GM23338 (cell line): ENCODE data around the gene C7orf25. TPM values are rescaled to one million over a fixed set of nuclear protein-coding genes. Genes with fewer than 3 reads are reported as not detected.

ENCODE experiments used
- ATAC-seq: fragments of 200-7000 bp; cut with Tn5 transposase; 3 replicates; pipeline ENCODE4 v1.9.1; 2020
- DNase-seq: peaks from one replicate; pipeline ENCODE4 v3.0.0-alpha.2; 2015; ENCODE audit warnings: low spot score
- H2AFZ ChIP-seq: fragments of 200-600 bp; sonication (generic); 2 replicates; pipeline ENCODE4 v1.8.0; 2016; ENCODE audit warnings: antibody characterized with exemption, mild to moderate bottlenecking, moderate library complexity
- H3F3A ChIP-seq: fragments of 200-600 bp; sonication (generic); replicated peaks from 2 replicates; pipeline ENCODE4 v1.8.0; 2017; ENCODE audit warnings: antibody characterized with exemption, mixed run types, low read depth
- H3K27ac ChIP-seq: fragments of 200-600 bp; sonication (generic); 2 replicates; pipeline ENCODE4 v1.6.1; 2016; ENCODE audit warnings: low read depth
- H3K27me3 ChIP-seq: fragments of 200-600 bp; sonication (generic); 2 replicates; pipeline ENCODE4 v1.8.0; 2016; ENCODE audit warnings: mild to moderate bottlenecking, mixed run types, moderate library complexity; ENCODE audit not compliant: insufficient read depth
- H3K36me3 ChIP-seq: fragments of 200-600 bp; sonication (generic); 2 replicates; pipeline ENCODE4 v1.8.0; 2016; ENCODE audit warnings: mild to moderate bottlenecking; ENCODE audit not compliant: insufficient read depth
- H3K4me1 ChIP-seq: fragments of 200-600 bp; sonication (generic); 2 replicates; pipeline ENCODE4 v1.8.0; 2016; ENCODE audit warnings: mild to moderate bottlenecking, moderate library complexity; ENCODE audit not compliant: insufficient read depth
- H3K4me2 ChIP-seq: fragments of 200-600 bp; sonication (generic); 2 replicates; pipeline ENCODE4 v1.7.1; 2017; ENCODE audit warnings: mixed run types
- H3K4me3 ChIP-seq: fragments of 200-600 bp; sonication (generic); 2 replicates; pipeline ENCODE4 v1.6.1; 2016; ENCODE audit warnings: mixed run types
- H3K79me2 ChIP-seq: fragments of 200-600 bp; sonication (generic); replicated peaks from 2 replicates; pipeline ENCODE4 v1.8.0; 2017; ENCODE audit warnings: mild to moderate bottlenecking; ENCODE audit not compliant: insufficient read depth
- H3K9me2 ChIP-seq: fragments of 200-600 bp; sonication (generic); 2 replicates; pipeline ENCODE4 v1.8.0; 2017; ENCODE audit not compliant: insufficient read depth
- H4K20me1 ChIP-seq: fragments of 200-600 bp; sonication (generic); replicated peaks from 2 replicates; pipeline ENCODE4 v1.8.0; 2017; ENCODE audit warnings: mild to moderate bottlenecking; ENCODE audit not compliant: insufficient read depth
- H3K27ac Mint-ChIP-seq: 2 replicates; pipeline ENCODE4 v1.8.0; 2020; ENCODE audit warnings: inconsistent platforms, mild to moderate bottlenecking, moderate library complexity, mixed read lengths
- H3K27me3 Mint-ChIP-seq: 3 replicates; pipeline ENCODE4 v1.8.0; 2022; ENCODE audit warnings: low read depth, mild to moderate bottlenecking, moderate library complexity, mixed read lengths, inconsistent platforms; ENCODE audit not compliant: insufficient read depth, poor library complexity
- H3K36me3 Mint-ChIP-seq: 3 replicates; pipeline ENCODE4 v1.8.0; 2021; ENCODE audit warnings: low read depth, mild to moderate bottlenecking, inconsistent platforms, moderate library complexity, mixed read lengths
- H3K4me1 Mint-ChIP-seq: 3 replicates; pipeline ENCODE4 v1.8.0; 2020; ENCODE audit warnings: mild to moderate bottlenecking, inconsistent platforms, mixed read lengths
- H3K4me3 Mint-ChIP-seq: 3 replicates; pipeline ENCODE4 v1.8.0; 2021; ENCODE audit warnings: moderate library complexity, mild to moderate bottlenecking, inconsistent platforms, mixed read lengths
- H3K9me3 Mint-ChIP-seq: 3 replicates; pipeline ENCODE4 v1.8.0; 2020; ENCODE audit warnings: moderate library complexity, mild to moderate bottlenecking, inconsistent platforms, mixed read lengths
- CREB1 ChIP-seq: fragments of 250-450 bp; sonication (Bioruptor Pico); IDR thresholded peaks from 2 replicates; pipeline ENCODE4 v1.5.0; 2020; ENCODE audit warnings: low read depth, mild to moderate bottlenecking, moderate library complexity
- EZH2 ChIP-seq: fragments of 200-600 bp; sonication (generic); IDR thresholded peaks from one replicate; pipeline ENCODE4 v1.8.0; 2017; ENCODE audit warnings: antibody characterized with exemption, mild to moderate bottlenecking, low read depth; ENCODE audit not compliant: unreplicated experiment
- EZH2phosphoT487 ChIP-seq: fragments of 200-600 bp; sonication (generic); IDR thresholded peaks from one replicate; pipeline ENCODE4 v1.8.1; 2018; ENCODE audit warnings: antibody characterized with exemption; ENCODE audit not compliant: unreplicated experiment
- JUNB ChIP-seq: IDR thresholded peaks from one replicate; pipeline ENCODE4 v1.6.1; 2016; ENCODE audit warnings: antibody characterized with exemption; ENCODE audit not compliant: unreplicated experiment
- NANOG ChIP-seq: IDR thresholded peaks from 2 replicates; pipeline ENCODE4 v1.6.1; 2016; ENCODE audit warnings: antibody characterized with exemption, borderline replicate concordance
- POLR2AphosphoS5 ChIP-seq: IDR thresholded peaks from 2 replicates; pipeline ENCODE4 v1.6.1; 2016; ENCODE audit warnings: antibody characterized with exemption, low read depth
- STAT1 ChIP-seq: IDR thresholded peaks from one replicate; pipeline ENCODE4 v1.6.1; 2016; ENCODE audit warnings: antibody characterized with exemption; ENCODE audit not compliant: unreplicated experiment
- ZNF114 ChIP-seq: fragments of 250-450 bp; sonication (Bioruptor Pico); IDR thresholded peaks from 2 replicates; pipeline ENCODE4 v1.5.0; 2020; ENCODE audit warnings: mild to moderate bottlenecking, moderate library complexity
- ZNF331 ChIP-seq: fragments of 250-450 bp; sonication (Bioruptor Pico); IDR thresholded peaks from 2 replicates; pipeline ENCODE4 v1.5.0; 2020; ENCODE audit warnings: low read depth, mild to moderate bottlenecking, moderate library complexity
- polyA plus RNA-seq: library from polyadenylated mRNA; unstranded; fragments of >200 nt; fragmentation: Nextera tagmentation; extraction: Ambion mirVana; gene quantifications from 2 replicates; pipeline ENCODE4 v1.2.1, GENCODE V29; 2016
- total RNA-seq: library from RNA; depleted of rRNA; stranded (reverse); fragments of >200 nt; shearing (Covaris generic); gene quantifications from 2 replicates; pipeline ENCODE4 v1.2.3, GENCODE V29; 2014
- TF ChIP-seq, protein P1 (sequence below): IDR thresholded peaks from 2 replicates; pipeline ENCODE4 v1.6.1; 2016; ENCODE audit warnings: antibody characterized with exemption
- TF ChIP-seq, protein P2 (sequence below): IDR thresholded peaks from one replicate; pipeline ENCODE4 v1.6.1; 2018; ENCODE audit warnings: antibody characterized with exemption; ENCODE audit not compliant: unreplicated experiment
- TF ChIP-seq, protein P3 (sequence below), 2 experiments: fragments of 200-600 bp in 1 of 2; sonication (generic) in 1 of 2; conservative IDR thresholded peaks; 2 replicates each; pipeline versions ENCODE4 v1.5.1 to v1.6.1; 2016 to 2017; ENCODE audit warnings: antibody characterized with exemption in 2 of 2, low read depth in 2 of 2, mild to moderate bottlenecking in 2 of 2, moderate library complexity in 1 of 2
- TF ChIP-seq, protein P4 (sequence below): fragments of 250-450 bp; sonication (Bioruptor Pico); IDR thresholded peaks from 2 replicates; pipeline ENCODE4 v1.5.0; 2020; ENCODE audit warnings: mild to moderate bottlenecking, moderate library complexity

The C7orf25 gene
- total and polyA plus RNA-seq, 2 experiments from 2014 or later = 1.7 to 8.7 TPM

DNA sequence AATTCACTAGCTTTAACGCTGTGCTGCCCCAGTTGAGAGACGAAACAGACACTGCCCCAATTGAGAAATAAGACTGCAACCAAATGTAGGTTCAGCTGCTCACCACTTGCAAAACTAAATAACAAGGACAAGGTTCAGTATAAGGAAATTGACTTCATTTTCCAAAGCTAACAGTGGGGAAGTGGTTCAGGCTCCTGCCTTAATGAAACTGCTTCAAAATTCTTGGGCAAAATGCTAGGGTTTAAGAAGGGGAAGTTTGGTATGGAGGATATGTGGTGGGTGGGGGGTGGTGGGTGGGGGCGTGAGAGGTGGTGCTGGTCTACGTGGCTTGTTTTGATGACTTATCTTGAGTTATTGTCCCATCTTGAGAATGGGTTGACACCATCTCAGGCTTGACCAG, 42.1 kb upstream of the C7orf25 start:
- Mint-ChIP-seq H3K4me3 (no peak overlapping the region), H3K9me3 (peaks cover 24% of the 10 kb centered on the region), H3K4me1 (no peaks in the 10 kb centered on the region), H3K27me3 (no peaks in the 10 kb centered on the region), H3K36me3 (peaks cover 10% of the 10 kb centered on the region; the same call in 2 of the 3 replicates), H3K27ac (no peak overlapping the region)
- H2AFZ ChIP-seq = no peak overlapping the region
- no peaks in the 10 kb centered on the region for H3K27me3 ChIP-seq
- no peaks in the 10 kb centered on the region for H3F3A ChIP-seq
- no peak for DNase-seq
- H3K79me2 ChIP-seq = no peaks in the 10 kb centered on the region
- H3K27ac ChIP-seq = no peak overlapping the region
- 0 out of 2 replicates have a peak, but pooled peaks cover 6% of the 10 kb centered on the region for H3K9me2 ChIP-seq
- H4K20me1 ChIP-seq = no peaks in the 10 kb centered on the region
- no peak for TF ChIP-seq STAT1
- no peak for TF ChIP-seq JUNB
- no peak for TF ChIP-seq POLR2AphosphoS5
- TF ChIP-seq ZNF114 = no peak
- TF ChIP-seq EZH2 = no peak
- TF ChIP-seq EZH2phosphoT487 = no peak
- no peak for TF ChIP-seq ZNF331 (CRISPR knock-in tag)
- TF ChIP-seq CREB1 (CRISPR knock-in tag) = no peak
- TF ChIP-seq, protein P1, sequence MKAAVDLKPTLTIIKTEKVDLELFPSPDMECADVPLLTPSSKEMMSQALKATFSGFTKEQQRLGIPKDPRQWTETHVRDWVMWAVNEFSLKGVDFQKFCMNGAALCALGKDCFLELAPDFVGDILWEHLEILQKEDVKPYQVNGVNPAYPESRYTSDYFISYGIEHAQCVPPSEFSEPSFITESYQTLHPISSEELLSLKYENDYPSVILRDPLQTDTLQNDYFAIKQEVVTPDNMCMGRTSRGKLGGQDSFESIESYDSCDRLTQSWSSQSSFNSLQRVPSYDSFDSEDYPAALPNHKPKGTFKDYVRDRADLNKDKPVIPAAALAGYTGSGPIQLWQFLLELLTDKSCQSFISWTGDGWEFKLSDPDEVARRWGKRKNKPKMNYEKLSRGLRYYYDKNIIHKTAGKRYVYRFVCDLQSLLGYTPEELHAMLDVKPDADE = no peak
- TF ChIP-seq, protein P2, sequence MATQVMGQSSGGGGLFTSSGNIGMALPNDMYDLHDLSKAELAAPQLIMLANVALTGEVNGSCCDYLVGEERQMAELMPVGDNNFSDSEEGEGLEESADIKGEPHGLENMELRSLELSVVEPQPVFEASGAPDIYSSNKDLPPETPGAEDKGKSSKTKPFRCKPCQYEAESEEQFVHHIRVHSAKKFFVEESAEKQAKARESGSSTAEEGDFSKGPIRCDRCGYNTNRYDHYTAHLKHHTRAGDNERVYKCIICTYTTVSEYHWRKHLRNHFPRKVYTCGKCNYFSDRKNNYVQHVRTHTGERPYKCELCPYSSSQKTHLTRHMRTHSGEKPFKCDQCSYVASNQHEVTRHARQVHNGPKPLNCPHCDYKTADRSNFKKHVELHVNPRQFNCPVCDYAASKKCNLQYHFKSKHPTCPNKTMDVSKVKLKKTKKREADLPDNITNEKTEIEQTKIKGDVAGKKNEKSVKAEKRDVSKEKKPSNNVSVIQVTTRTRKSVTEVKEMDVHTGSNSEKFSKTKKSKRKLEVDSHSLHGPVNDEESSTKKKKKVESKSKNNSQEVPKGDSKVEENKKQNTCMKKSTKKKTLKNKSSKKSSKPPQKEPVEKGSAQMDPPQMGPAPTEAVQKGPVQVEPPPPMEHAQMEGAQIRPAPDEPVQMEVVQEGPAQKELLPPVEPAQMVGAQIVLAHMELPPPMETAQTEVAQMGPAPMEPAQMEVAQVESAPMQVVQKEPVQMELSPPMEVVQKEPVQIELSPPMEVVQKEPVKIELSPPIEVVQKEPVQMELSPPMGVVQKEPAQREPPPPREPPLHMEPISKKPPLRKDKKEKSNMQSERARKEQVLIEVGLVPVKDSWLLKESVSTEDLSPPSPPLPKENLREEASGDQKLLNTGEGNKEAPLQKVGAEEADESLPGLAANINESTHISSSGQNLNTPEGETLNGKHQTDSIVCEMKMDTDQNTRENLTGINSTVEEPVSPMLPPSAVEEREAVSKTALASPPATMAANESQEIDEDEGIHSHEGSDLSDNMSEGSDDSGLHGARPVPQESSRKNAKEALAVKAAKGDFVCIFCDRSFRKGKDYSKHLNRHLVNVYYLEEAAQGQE = no peak
- TF ChIP-seq, protein P3, sequence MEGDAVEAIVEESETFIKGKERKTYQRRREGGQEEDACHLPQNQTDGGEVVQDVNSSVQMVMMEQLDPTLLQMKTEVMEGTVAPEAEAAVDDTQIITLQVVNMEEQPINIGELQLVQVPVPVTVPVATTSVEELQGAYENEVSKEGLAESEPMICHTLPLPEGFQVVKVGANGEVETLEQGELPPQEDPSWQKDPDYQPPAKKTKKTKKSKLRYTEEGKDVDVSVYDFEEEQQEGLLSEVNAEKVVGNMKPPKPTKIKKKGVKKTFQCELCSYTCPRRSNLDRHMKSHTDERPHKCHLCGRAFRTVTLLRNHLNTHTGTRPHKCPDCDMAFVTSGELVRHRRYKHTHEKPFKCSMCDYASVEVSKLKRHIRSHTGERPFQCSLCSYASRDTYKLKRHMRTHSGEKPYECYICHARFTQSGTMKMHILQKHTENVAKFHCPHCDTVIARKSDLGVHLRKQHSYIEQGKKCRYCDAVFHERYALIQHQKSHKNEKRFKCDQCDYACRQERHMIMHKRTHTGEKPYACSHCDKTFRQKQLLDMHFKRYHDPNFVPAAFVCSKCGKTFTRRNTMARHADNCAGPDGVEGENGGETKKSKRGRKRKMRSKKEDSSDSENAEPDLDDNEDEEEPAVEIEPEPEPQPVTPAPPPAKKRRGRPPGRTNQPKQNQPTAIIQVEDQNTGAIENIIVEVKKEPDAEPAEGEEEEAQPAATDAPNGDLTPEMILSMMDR (conservative IDR thresholded peaks at IDR 0.05; ENCODE audit: low read depth in 2 of 2) = no peak
- TF ChIP-seq, protein P4, sequence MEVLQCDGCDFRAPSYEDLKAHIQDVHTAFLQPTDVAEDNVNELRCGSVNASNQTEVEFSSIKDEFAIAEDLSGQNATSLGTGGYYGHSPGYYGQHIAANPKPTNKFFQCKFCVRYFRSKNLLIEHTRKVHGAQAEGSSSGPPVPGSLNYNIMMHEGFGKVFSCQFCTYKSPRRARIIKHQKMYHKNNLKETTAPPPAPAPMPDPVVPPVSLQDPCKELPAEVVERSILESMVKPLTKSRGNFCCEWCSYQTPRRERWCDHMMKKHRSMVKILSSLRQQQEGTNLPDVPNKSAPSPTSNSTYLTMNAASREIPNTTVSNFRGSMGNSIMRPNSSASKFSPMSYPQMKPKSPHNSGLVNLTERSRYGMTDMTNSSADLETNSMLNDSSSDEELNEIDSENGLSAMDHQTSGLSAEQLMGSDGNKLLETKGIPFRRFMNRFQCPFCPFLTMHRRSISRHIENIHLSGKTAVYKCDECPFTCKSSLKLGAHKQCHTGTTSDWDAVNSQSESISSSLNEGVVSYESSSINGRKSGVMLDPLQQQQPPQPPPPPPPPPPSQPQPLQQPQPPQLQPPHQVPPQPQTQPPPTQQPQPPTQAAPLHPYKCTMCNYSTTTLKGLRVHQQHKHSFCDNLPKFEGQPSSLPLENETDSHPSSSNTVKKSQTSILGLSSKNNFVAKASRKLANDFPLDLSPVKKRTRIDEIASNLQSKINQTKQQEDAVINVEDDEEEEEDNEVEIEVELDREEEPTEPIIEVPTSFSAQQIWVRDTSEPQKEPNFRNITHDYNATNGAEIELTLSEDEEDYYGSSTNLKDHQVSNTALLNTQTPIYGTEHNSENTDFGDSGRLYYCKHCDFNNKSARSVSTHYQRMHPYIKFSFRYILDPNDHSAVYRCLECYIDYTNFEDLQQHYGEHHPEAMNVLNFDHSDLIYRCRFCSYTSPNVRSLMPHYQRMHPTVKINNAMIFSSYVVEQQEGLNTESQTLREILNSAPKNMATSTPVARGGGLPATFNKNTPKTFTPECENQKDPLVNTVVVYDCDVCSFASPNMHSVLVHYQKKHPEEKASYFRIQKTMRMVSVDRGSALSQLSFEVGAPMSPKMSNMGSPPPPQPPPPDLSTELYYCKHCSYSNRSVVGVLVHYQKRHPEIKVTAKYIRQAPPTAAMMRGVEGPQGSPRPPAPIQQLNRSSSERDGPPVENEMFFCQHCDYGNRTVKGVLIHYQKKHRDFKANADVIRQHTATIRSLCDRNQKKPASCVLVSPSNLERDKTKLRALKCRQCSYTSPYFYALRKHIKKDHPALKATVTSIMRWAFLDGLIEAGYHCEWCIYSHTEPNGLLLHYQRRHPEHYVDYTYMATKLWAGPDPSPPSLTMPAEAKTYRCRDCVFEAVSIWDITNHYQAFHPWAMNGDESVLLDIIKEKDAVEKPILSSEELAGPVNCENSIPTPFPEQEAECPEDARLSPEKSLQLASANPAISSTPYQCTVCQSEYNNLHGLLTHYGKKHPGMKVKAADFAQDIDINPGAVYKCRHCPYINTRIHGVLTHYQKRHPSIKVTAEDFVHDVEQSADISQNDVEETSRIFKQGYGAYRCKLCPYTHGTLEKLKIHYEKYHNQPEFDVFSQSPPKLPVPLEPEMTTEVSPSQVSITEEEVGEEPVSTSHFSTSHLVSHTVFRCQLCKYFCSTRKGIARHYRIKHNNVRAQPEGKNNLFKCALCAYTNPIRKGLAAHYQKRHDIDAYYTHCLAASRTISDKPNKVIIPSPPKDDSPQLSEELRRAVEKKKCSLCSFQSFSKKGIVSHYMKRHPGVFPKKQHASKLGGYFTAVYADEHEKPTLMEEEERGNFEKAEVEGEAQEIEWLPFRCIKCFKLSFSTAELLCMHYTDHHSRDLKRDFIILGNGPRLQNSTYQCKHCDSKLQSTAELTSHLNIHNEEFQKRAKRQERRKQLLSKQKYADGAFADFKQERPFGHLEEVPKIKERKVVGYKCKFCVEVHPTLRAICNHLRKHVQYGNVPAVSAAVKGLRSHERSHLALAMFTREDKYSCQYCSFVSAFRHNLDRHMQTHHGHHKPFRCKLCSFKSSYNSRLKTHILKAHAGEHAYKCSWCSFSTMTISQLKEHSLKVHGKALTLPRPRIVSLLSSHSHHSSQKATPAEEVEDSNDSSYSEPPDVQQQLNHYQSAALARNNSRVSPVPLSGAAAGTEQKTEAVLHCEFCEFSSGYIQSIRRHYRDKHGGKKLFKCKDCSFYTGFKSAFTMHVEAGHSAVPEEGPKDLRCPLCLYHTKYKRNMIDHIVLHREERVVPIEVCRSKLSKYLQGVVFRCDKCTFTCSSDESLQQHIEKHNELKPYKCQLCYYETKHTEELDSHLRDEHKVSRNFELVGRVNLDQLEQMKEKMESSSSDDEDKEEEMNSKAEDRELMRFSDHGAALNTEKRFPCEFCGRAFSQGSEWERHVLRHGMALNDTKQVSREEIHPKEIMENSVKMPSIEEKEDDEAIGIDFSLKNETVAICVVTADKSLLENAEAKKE (CRISPR knock-in tag) = no peak
- no peak for TF ChIP-seq NANOG
- H3K4me2 ChIP-seq = no peak overlapping the region
- peaks cover 4% of the 10 kb centered on the region for H3K36me3 ChIP-seq
- no peak for ATAC-seq
- no peaks in the 10 kb centered on the region for H3K4me1 ChIP-seq
- H3K4me3 ChIP-seq = no peak overlapping the region
